Sigmoid colon (tissue), 7 donors: Measurements from ENCODE around the gene FBXO21. TPM values are rescaled to one million over a fixed set of nuclear protein-coding genes. Genes with fewer than 3 reads are reported as not detected.
"Not testable (repeated sequence)": the region's sequence is repeated elsewhere in the genome, so short reads cannot be mapped to it uniquely, and the experiment has no call there.

Experiments used
- DNase-seq: peaks from one replicate; pipeline ENCODE4 v3.0.0-alpha.2; 2019
- H3K27ac ChIP-seq, 4 donors: fragments of 200-600 bp; sonication (generic); one replicate each; pipeline ENCODE4 v1.5.1; 2016 to 2019; ENCODE audit warnings: mild to moderate bottlenecking in 1 of 4
- H3K27me3 ChIP-seq, 3 donors: fragments of 200-600 bp; sonication (generic); one replicate each; pipeline ENCODE4 v1.5.1; 2019; ENCODE audit warnings: mild to moderate bottlenecking in 1 of 3
- H3K36me3 ChIP-seq, 4 donors: fragments of 200-600 bp; sonication (generic); one replicate each; pipeline ENCODE4 v1.5.1; 2016 to 2019
- H3K4me1 ChIP-seq, 4 donors: fragments of 200-600 bp; sonication (generic); one replicate each; pipeline ENCODE4 v1.5.1; 2017 to 2019
- H3K4me3 ChIP-seq, 4 donors: fragments of 200-600 bp; sonication (generic); one replicate each; pipeline ENCODE4 v1.5.1; 2017 to 2019; ENCODE audit warnings: mild to moderate bottlenecking in 2 of 4, moderate library complexity in 1 of 4
- H3K9me3 ChIP-seq, 4 donors: fragments of 200-600 bp in 3 of 4; sonication (generic) in 3 of 4; one replicate each; pipeline versions ENCODE4 v1.5.1 to v1.6.1; 2013 to 2019
- CTCF ChIP-seq, 4 experiments: fragments of 450-650 bp in 3 of 4; fragments of 200-600 bp in 1 of 4; IDR thresholded peaks; one replicate each; pipeline ENCODE4 v1.5.1; 2016 to 2019; ENCODE audit warnings: antibody characterized with exemption in 4 of 4, mild to moderate bottlenecking in 3 of 4, moderate library complexity in 2 of 4
- EP300 ChIP-seq, 4 donors: sonication (generic); formaldehyde crosslinking; IDR thresholded peaks; one replicate each; pipeline ENCODE4 v1.6.1; 2017; ENCODE audit warnings: antibody characterized with exemption in 4 of 4
- POLR2A ChIP-seq, 2 donors: fragments of 450-650 bp; IDR thresholded peaks; one replicate each; pipeline ENCODE4 v1.6.1; 2016; ENCODE audit warnings: antibody characterized with exemption in 2 of 2, mild to moderate bottlenecking in 2 of 2, moderate library complexity in 2 of 2
- POLR2AphosphoS5 ChIP-seq, 4 donors: sonication (generic); formaldehyde crosslinking; IDR thresholded peaks; one replicate each; pipeline ENCODE4 v1.6.1; 2017; ENCODE audit warnings: antibody characterized with exemption in 4 of 4
- WGBS, 2 donors: extraction: QIAGEN DNeasy Blood & Tissue Kit; methylation state at CpG; one replicate each; pipeline ENCODE4 v1.1.7; 2013; 5-methylcytosine and 5-hydroxymethylcytosine counted together
- intact Hi-C: fragments of 100-400 bp; cut with DNase I; formaldehyde crosslinking; loops from one replicate; pipeline ENCODE4 v1.15.1; 2023
- polyA plus RNA-seq, 3 donors: library from polyadenylated mRNA; stranded (reverse); fragments of 200-250 nt; gene quantifications; one replicate each; pipeline ENCODE4 v1.2.3, GENCODE V29; 2013
- total RNA-seq, 4 donors: library from RNA; depleted of rRNA; stranded (reverse); fragments of >200 nt; gene quantifications; one replicate each; pipeline ENCODE4 v1.1.0, GENCODE V29; 2016
- donor health status: healthy with polysubstance abuse.
- donor health status: Bipolar disorder and iron deficiency.
- donor health status: healthy.

The FBXO21 gene
- total and polyA plus RNA-seq, 7 donors, result 6.6 to 134 (median 40.7) TPM

DNA sequence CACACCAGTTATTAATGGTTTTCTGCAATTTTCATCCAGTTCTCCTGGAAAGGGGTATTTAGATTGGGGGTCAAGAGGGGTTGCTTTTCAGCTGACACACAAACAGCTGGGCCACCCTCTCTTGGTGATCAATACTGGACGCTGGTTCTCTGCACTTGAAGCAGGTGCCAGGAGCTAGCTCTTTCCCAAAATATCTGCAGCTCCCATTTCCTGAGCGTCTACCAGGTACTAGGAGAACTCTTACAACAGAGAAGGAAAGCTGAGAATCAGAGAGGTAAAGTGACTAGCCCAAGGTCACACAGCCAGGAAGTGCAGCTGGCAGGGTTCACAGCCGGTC lies 92.3 kb downstream of the FBXO21 start:
- Histone ChIP-seq H3K27me3 (peaks cover 22 to 81% (median 59%) of the 10 kb centered on the region in 3 donors), H3K4me3 (peak overlapping the region in 3 of 4 donors; percentile 40 to 63 (median 51)), H3K36me3 (no peaks in the 10 kb centered on the region), H3K9me3 (no peaks in the 10 kb centered on the region), H3K27ac (no peak overlapping the region), H3K4me1 (peaks cover 0 to 18% (median 15%) of the 10 kb centered on the region in 4 donors)
- TF ChIP-seq EP300 (IDR thresholded peaks at IDR 0.05) (no peak), CTCF (IDR thresholded peaks at IDR 0.05) (no peak), POLR2A (IDR thresholded peaks at IDR 0.05) (no peak), POLR2AphosphoS5 (IDR thresholded peaks at IDR 0.05) (no peak)
- intact Hi-C loops, result no loop called here
- 17 to 44% methylated on average over 3 of the region's 3 CpGs for WGBS, 2 donors
- DNase-seq, result no peak

GRCh38 chr12:117097159-117097558 lies 93.1 kb downstream of the FBXO21 start:
- H3K4me1 ChIP-seq, result peaks cover 0 to 18% (median 15%) of the 10 kb centered on the region in 4 donors
- peak; percentile 32 for DNase-seq
- no peak for TF ChIP-seq EP300 (IDR thresholded peaks at IDR 0.05)
- no peak for TF ChIP-seq CTCF (IDR thresholded peaks at IDR 0.05)
- no peak for TF ChIP-seq POLR2AphosphoS5 (IDR thresholded peaks at IDR 0.05)
- TF ChIP-seq POLR2A (IDR thresholded peaks at IDR 0.05), result no peak
- peaks cover 22 to 74% (median 52%) of the 10 kb centered on the region in 3 donors for H3K27me3 ChIP-seq
- H3K9me3 ChIP-seq, result no peaks in the 10 kb centered on the region
- intact Hi-C loops, result no loop called here
- WGBS, 2 donors, result 21 to 53% methylated on average over 8 of the region's 8 CpGs
- H3K36me3 ChIP-seq, result no peaks in the 10 kb centered on the region
- H3K4me3 ChIP-seq, result no peak overlapping the region
- no peak overlapping the region for H3K27ac ChIP-seq

- TF ChIP-seq CTCF (IDR thresholded peaks at IDR 0.05) (no peak), POLR2AphosphoS5 (IDR thresholded peaks at IDR 0.05) (no peak), POLR2A (IDR thresholded peaks at IDR 0.05) (no peak), EP300 (IDR thresholded peaks at IDR 0.05) (no peak)
- Histone ChIP-seq H3K9me3 (no peaks in the 10 kb centered on the region), H3K27me3 (peaks cover 21 to 68% (median 52%) of the 10 kb centered on the region in 3 donors), H3K36me3 (no peaks in the 10 kb centered on the region), H3K4me3 (no peak overlapping the region), H3K4me1 (peaks cover 0 to 18% (median 15%) of the 10 kb centered on the region in 4 donors), H3K27ac (no peak overlapping the region)
- 41 to 66% methylated on average over 11 of the region's 11 CpGs for WGBS, 2 donors
- DNase-seq, result peak; percentile 15
- intact Hi-C loops, result no loop called here
Observed at GRCh38 chr12:117096501-117097042, 93.7 kb downstream of the FBXO21 start.

GRCh38 chr12:117095191-117095590 lies 95.1 kb downstream of the FBXO21 start:
- H3K36me3 ChIP-seq, H3K4me3 ChIP-seq, H3K27ac ChIP-seq, H3K9me3 ChIP-seq, intact Hi-C loops: not testable (repeated sequence)
- DNase-seq, result peak; percentile 22
- WGBS, 2 donors, result 41 to 81% methylated on average over 10 of the region's 10 CpGs
- Histone ChIP-seq H3K4me1 (peaks cover 0 to 18% (median 15%) of the 10 kb centered on the region in 4 donors), H3K27me3 (peaks cover 12 to 54% (median 40%) of the 10 kb centered on the region in 3 donors)

DNA sequence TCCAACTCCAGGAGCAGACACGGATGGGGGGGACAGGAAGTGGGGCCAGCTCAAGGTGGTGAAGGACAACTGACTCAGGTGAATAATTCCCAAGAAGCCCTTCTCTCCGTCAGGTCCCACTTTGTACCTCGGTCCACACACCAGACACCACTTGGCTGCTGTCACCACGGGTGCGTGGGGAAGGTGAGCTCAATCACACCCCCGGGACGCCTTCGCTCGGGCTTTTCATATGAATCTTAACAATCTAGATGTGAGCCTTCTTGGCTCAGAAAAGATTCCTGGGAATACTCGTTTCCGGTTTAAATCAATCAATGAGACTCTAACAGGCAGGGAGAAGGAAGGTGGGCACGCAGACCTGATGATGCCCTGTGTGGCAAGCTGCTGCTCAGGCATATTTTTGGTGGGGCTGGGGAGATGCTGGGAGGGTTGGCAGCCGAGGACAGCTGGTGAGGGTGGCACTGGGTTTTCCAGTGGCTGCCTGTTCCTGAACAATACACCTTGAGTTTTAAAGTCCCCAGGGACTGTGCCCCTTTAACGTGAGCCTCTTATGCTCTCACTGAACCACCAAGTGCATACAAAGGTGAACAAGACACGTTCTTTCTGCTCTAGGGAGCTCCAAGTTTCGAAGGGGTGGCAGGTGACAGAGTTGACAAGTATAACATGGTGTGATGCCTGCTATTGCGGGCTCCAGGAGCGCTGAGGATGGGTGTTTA lies 96.2 kb downstream of the FBXO21 start:
- peaks cover 0 to 10% (median 9%) of the 10 kb centered on the region in 4 donors for H3K4me1 ChIP-seq
- H3K27ac ChIP-seq, result no peak overlapping the region
- H3K4me3 ChIP-seq, result no peak overlapping the region
- WGBS, 2 donors, result 80 to 81% methylated on average over 18 of the region's 18 CpGs
- TF ChIP-seq POLR2AphosphoS5 (IDR thresholded peaks at IDR 0.05), result no peak
- intact Hi-C loops, result no loop called here
- peaks cover 0 to 6% (median 1%) of the 10 kb centered on the region in 4 donors for H3K9me3 ChIP-seq
- H3K27me3 ChIP-seq, result peaks cover 10 to 43% (median 29%) of the 10 kb centered on the region in 3 donors
- no peaks in the 10 kb centered on the region for H3K36me3 ChIP-seq
- peak; percentile 28 for DNase-seq
